Measurements from ENCODE around the gene RBMS2. TPM values are rescaled to one million over a fixed set of nuclear protein-coding genes. Genes with fewer than 3 reads are reported as not detected.
"Not testable (repeated sequence)": the region's sequence is repeated elsewhere in the genome, so short reads cannot be mapped to it uniquely, and the experiment has no call there.

Gene RBMS2
- total RNA-seq, 3 donors from 2014 or later, result 0.66 to 4.0 (median 1.4) TPM

DNA sequence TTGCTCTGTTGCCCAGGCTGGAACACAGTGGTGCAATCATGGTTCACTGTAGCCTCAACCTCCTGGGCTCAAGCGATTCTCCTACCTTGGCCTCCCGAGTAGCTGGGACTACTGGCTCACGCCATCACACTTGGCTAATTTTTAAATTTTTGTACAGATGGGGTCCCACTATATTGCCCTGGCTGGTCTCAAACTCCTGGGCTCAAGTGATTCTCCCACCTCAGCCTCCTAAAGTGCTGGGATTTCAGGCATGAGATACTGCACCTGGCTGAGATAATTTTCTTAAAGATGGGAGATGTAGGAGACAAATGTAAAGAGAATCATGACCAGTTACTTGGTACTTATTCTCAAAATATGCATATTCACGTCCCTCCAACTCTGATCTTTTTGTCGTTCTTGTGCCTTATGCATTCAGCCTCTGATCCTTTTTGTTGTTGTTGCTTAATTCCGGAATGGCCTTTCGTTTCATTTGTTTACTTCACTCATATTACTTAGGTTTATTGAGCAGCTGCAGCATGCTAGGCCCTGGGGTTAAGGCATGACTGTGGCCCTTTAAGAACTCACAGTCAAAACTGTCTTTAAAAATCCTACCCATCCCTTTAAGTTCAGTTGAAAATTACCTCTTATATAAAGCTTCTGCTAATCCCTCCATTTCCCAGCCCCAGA is 8.9 kb downstream of the RBMS2 start:
- no peaks in the 10 kb centered on the region for H3K36me3 Mint-ChIP-seq (ENCODE audit: insufficient read depth)
- H3K27me3 Mint-ChIP-seq (ENCODE audit: low read depth), result no peaks in the 10 kb centered on the region
- no peaks in the 10 kb centered on the region for H3K9me3 Mint-ChIP-seq
- no peaks in the 10 kb centered on the region for H3K4me1 Mint-ChIP-seq (ENCODE audit: low read depth)
- no peak for ATAC-seq
- H3K4me3 Mint-ChIP-seq, result no peak overlapping the region
- no peak for DNase-seq

- DNase-seq (no peak), ATAC-seq (no peak)
- no peaks in the 10 kb centered on the region for H3K27me3 Mint-ChIP-seq (ENCODE audit: low read depth)
- H3K36me3 Mint-ChIP-seq (ENCODE audit: insufficient read depth), result no peaks in the 10 kb centered on the region
- H3K9me3 Mint-ChIP-seq, result no peaks in the 10 kb centered on the region
- H3K4me3 Mint-ChIP-seq, result no peak overlapping the region
- H3K4me1 Mint-ChIP-seq (ENCODE audit: low read depth), result peaks cover 2% of the 10 kb centered on the region
Observed at GRCh38 chr12:56537546-56537945, 15.9 kb downstream of the RBMS2 start.

DNA sequence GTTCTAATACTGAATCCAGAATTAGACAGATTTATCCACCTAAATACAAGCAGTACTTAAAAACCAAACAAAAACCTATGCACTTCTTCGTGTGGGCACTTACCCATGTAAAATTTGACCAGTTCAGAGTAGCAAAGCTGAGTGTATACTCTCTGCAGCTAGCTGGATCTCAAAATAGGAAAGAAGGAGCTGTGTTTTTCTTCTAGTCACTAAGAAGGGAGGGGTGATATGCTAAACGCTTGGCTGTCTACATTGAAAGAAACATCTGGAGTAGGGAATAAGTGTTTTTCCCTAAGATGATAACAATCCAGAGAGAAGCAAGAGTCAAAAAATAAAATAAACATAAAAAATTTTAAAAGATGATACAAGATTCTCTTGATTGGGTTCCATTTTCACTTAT is 20.0 kb downstream of the RBMS2 start:
- Mint-ChIP-seq H3K9me3 (no peaks in the 10 kb centered on the region), H3K36me3 (ENCODE audit: insufficient read depth) (no peaks in the 10 kb centered on the region), H3K4me1 (ENCODE audit: low read depth) (peaks cover 2% of the 10 kb centered on the region), H3K4me3 (no peak overlapping the region), H3K27me3 (ENCODE audit: low read depth) (no peaks in the 10 kb centered on the region)
- ATAC-seq (no peak), DNase-seq (no peak)

DNA sequence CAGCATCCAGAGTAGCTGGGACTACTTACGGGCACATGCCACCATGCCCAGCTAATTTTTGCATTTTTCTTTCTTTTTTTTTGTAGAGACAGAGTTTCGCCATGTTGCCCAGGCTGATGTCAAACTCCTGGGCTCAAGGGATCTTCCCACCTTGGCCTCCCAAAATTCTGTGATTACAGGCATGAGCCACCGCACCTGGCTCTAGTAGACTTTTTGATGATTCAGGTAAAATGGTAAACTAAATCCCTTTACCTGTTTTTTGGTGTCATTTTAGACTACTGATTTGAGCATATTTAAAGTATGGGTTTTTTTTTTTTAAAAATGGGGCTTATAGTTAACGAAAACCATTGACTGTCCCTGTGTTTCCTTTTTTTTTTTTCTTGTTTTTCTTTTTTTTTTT is 20.5 kb downstream of the RBMS2 start:
- DNase-seq (no peak), ATAC-seq (no peak)
- peaks cover 2% of the 10 kb centered on the region for H3K4me1 Mint-ChIP-seq (ENCODE audit: low read depth)
- H3K9me3 Mint-ChIP-seq, result no peaks in the 10 kb centered on the region
- H3K36me3 Mint-ChIP-seq (ENCODE audit: insufficient read depth), result no peaks in the 10 kb centered on the region
- H3K27me3 Mint-ChIP-seq (ENCODE audit: low read depth), result no peaks in the 10 kb centered on the region
- H3K4me3 Mint-ChIP-seq, result no peak overlapping the region

DNA sequence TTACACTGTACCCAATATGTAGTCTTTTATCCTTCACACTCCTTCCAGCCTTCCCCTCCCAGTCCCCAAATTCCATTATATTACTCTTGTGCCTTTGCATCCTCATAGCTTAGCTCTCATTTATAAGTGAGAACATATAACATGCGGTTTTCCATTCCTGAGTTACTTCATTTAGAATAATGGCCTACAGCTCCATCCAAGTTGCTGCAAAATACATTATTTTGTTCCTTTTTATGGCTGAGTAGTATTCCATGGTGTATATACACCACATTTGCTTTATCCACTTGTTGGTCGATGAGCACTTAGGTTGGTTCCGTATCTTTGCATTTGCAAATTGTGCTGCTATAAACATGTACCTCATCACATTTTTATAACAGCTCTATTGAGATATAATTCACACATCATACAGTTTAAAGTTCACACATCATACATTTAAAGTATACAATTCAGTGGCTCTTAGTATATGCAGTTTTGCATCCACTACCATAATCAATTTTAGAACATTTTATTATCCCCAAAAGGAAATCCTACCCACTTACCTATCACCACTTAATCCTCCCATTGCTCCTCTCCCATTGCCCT is 23.5 kb downstream of the RBMS2 start:
- Mint-ChIP-seq H3K9me3 (no peaks in the 10 kb centered on the region), H3K27me3 (ENCODE audit: low read depth) (no peaks in the 10 kb centered on the region), H3K36me3 (ENCODE audit: insufficient read depth) (no peaks in the 10 kb centered on the region), H3K4me3 (no peak overlapping the region), H3K4me1 (ENCODE audit: low read depth) (no peaks in the 10 kb centered on the region)
- no peak for DNase-seq
- no peak for ATAC-seq

GRCh38 chr12:56546680-56547079 is 25.1 kb downstream of the RBMS2 start:
- no peaks in the 10 kb centered on the region for H3K27me3 Mint-ChIP-seq (ENCODE audit: low read depth)
- H3K36me3 Mint-ChIP-seq (ENCODE audit: insufficient read depth), result no peaks in the 10 kb centered on the region
- no peaks in the 10 kb centered on the region for H3K4me1 Mint-ChIP-seq (ENCODE audit: low read depth)
- DNase-seq (no peak), ATAC-seq (no peak)
- no peaks in the 10 kb centered on the region for H3K9me3 Mint-ChIP-seq
- H3K4me3 Mint-ChIP-seq, result no peak overlapping the region

GRCh38 chr12:56551070-56551469 is 29.4 kb downstream of the RBMS2 start:
- ATAC-seq (no peak), DNase-seq (no peak)
- Mint-ChIP-seq H3K4me3 (no peak overlapping the region), H3K36me3 (ENCODE audit: insufficient read depth) (no peaks in the 10 kb centered on the region), H3K9me3 (no peaks in the 10 kb centered on the region), H3K27me3 (ENCODE audit: low read depth) (no peaks in the 10 kb centered on the region), H3K4me1 (ENCODE audit: low read depth) (no peaks in the 10 kb centered on the region)

- Mint-ChIP-seq H3K27me3 (ENCODE audit: low read depth) (no peaks in the 10 kb centered on the region), H3K36me3 (ENCODE audit: insufficient read depth) (peaks cover 2% of the 10 kb centered on the region), H3K4me3 (peak overlapping the region; percentile 14), H3K4me1 (ENCODE audit: low read depth) (peaks cover 23% of the 10 kb centered on the region), H3K9me3 (no peaks in the 10 kb centered on the region)
- ATAC-seq (peak; percentile 58 to 64), DNase-seq (peak; percentile 10)
Observed at GRCh38 chr12:56565510-56566101, 44.0 kb downstream of the RBMS2 start.

DNA sequence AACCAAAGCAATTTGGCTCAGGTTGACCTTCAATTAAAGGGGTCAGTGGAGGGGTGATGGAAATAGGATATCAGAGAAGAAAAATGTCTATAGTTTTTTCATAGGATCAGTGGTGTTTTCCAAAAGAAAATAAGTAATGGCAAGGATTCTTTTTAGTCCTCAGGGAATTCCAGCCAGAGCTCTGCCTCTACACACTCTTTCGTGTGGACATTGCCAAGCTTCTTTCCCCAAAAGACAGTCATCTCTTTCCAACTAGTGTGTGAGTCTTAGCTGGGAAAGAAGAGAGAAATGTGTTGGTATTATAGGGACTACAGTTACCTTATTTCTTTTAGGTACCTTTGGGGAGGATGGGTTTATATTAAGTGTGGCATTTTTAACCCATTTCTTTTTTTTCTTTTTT is 46.5 kb downstream of the RBMS2 start:
- H3K36me3 Mint-ChIP-seq (ENCODE audit: insufficient read depth), result no peaks in the 10 kb centered on the region
- no peaks in the 10 kb centered on the region for H3K9me3 Mint-ChIP-seq
- H3K27me3 Mint-ChIP-seq (ENCODE audit: low read depth), result no peaks in the 10 kb centered on the region
- no peak overlapping the region for H3K4me3 Mint-ChIP-seq
- DNase-seq (no peak), ATAC-seq (no peak)
- peaks cover 28% of the 10 kb centered on the region for H3K4me1 Mint-ChIP-seq (ENCODE audit: low read depth)

GRCh38 chr12:56571121-56571520 is 49.5 kb downstream of the RBMS2 start:
- Mint-ChIP-seq H3K4me3 (no peak overlapping the region), H3K36me3 (ENCODE audit: insufficient read depth) (no peaks in the 10 kb centered on the region), H3K9me3 (no peaks in the 10 kb centered on the region), H3K27me3 (ENCODE audit: low read depth) (no peaks in the 10 kb centered on the region), H3K4me1 (ENCODE audit: low read depth) (peaks cover 18% of the 10 kb centered on the region)
- ATAC-seq (no peak), DNase-seq (no peak)

DNA sequence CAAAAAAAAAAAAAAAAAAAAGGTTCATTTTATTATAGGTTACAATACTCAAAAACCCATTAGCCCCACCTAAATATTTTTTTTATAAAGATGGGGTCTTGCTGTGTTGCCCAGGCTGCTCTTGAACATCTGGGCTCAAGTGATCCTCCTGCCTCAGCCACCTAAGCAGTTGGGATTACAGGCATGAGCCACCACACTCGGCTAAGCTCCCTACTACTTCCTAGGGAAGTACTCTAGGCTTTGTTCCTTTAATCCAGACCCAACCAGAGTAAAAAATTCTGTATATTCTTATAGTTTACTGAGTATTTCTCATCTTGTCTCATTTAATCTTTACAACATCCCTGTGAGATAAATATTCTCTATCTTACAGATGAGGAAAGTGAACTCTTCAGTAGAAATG is 50.7 kb downstream of the RBMS2 start:
- DNase-seq (no peak), ATAC-seq (no peak)
- H3K9me3 Mint-ChIP-seq, result no peaks in the 10 kb centered on the region
- no peaks in the 10 kb centered on the region for H3K36me3 Mint-ChIP-seq (ENCODE audit: insufficient read depth)
- no peak overlapping the region for H3K4me3 Mint-ChIP-seq
- H3K4me1 Mint-ChIP-seq (ENCODE audit: low read depth), result peaks cover 15% of the 10 kb centered on the region
- H3K27me3 Mint-ChIP-seq (ENCODE audit: low read depth), result no peaks in the 10 kb centered on the region

DNA sequence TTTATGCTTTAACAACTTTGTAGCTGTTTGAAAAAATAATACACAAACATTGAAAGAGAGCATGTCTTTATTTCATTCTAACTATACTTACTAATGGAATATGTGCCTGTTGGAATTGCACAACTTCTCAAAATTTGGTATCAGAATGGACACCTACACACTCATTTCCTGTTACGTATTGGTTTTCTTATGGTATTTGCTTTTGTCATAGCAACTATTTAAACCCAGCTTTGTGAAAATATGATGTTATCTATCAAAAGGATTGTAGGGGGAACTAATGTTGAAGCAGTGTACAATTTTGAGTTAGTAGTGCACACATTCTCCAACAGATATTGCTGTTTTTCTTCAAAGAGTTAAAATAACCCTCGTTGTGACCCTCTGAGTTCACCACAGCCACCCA is 52.6 kb downstream of the RBMS2 start:
- no peak for ATAC-seq
- no peaks in the 10 kb centered on the region for H3K9me3 Mint-ChIP-seq

GRCh38 chr12:56577248-56577647 is 55.6 kb downstream of the RBMS2 start:
- ATAC-seq; DNase-seq; H3K9me3 Mint-ChIP-seq; H3K27me3 Mint-ChIP-seq (ENCODE audit: low read depth); H3K36me3 Mint-ChIP-seq (ENCODE audit: insufficient read depth); H3K4me3 Mint-ChIP-seq: not testable (repeated sequence)
- H3K4me1 Mint-ChIP-seq (ENCODE audit: low read depth), result peaks cover 14% of the 10 kb centered on the region

More for the DNA sequence above, 52.6 kb downstream of the RBMS2 start:
- Mint-ChIP-seq H3K4me1 (ENCODE audit: low read depth) (peaks cover 14% of the 10 kb centered on the region), H3K27me3 (ENCODE audit: low read depth) (no peaks in the 10 kb centered on the region), H3K36me3 (ENCODE audit: insufficient read depth) (no peaks in the 10 kb centered on the region), H3K4me3 (no peak overlapping the region)
- no peak for DNase-seq

GRCh38 chr12:56578983-56579546 is 57.4 kb downstream of the RBMS2 start:
- DNase-seq, result no peak
- Mint-ChIP-seq H3K36me3 (ENCODE audit: insufficient read depth) (no peaks in the 10 kb centered on the region), H3K4me1 (ENCODE audit: low read depth) (peaks cover 17% of the 10 kb centered on the region), H3K9me3 (no peaks in the 10 kb centered on the region), H3K27me3 (ENCODE audit: low read depth) (no peaks in the 10 kb centered on the region), H3K4me3 (no peak overlapping the region)
- ATAC-seq, result no peak

Measured in activated T-cell treated with anti-CD3 and anti-CD28 coated beads, Interleukin-2, amount 50 U/mL, for 4 hours (primary cell).